HepG2 (cell line): ENCODE measurements around the gene PDPK1. TPM values are rescaled to one million over a fixed set of nuclear protein-coding genes. Genes with fewer than 3 reads are reported as not detected.

Source experiments
- ATAC-seq: fragments of 200-7000 bp; cut with Tn5 transposase; 3 replicates; pipeline ENCODE4 v1.9.1; 2020; ENCODE audit warnings: mild to moderate bottlenecking, moderate library complexity
- BruUV-seq: library from RNA; stranded (reverse); fragments of 400-500 nt; replicated peaks from 2 replicates; lab custom pipeline; 2021; lab: Mats Ljungman, UMichigan
- CTCF ChIA-PET: fragments of 300-600 bp; formaldehyde crosslinking; extraction: SDS; loops from one replicate; lab custom pipeline; 2021; ENCODE audit warnings: low total read pairs, inconsistent platforms, low intra/inter-chr PET ratio; lab: Yijun Ruan, JAX
- POLR2A ChIA-PET: fragments of 350-600 bp; sonication (Branson Sonifier 250); formaldehyde crosslinking; loops from one replicate; lab custom pipeline; 2020; ENCODE audit warnings: antibody characterized with exemption, inconsistent platforms; lab: Yijun Ruan, JAX
- DNase-seq: peaks from one replicate; pipeline ENCODE4 v3.0.0-alpha.2; 2015; ENCODE audit warnings: low spot score
- FAIRE-seq: peaks from 3 replicates; lab custom pipeline; 2011; peaks lifted over from hg19 to GRCh38; lab: Jason Lieb, UNC
- H2AFZ ChIP-seq: one replicate; pipeline ENCODE4 v1.6.1; 2011; ENCODE audit warnings: low read length, inconsistent platforms
- H3K27ac ChIP-seq: fragments of 300-600 bp; 3 replicates; pipeline ENCODE4 v1.8.0; 2011; ENCODE audit warnings: mixed run types, mild to moderate bottlenecking, mixed read lengths, low read length, inconsistent platforms; ENCODE audit not compliant: insufficient read depth; ENCODE audit errors: extremely low read length
- H3K27me3 ChIP-seq, 2 experiments: fragments of 200-600 bp in 1 of 2; 2 replicates in 1 of 2; 3 replicates in 1 of 2; pipeline versions ENCODE4 v1.6.0 to v1.8.0; 2011; ENCODE audit warnings: low read length in 2 of 2, mild to moderate bottlenecking in 2 of 2, moderate library complexity in 2 of 2, inconsistent platforms in 1 of 2; ENCODE audit not compliant: insufficient read depth in 2 of 2, control insufficient read depth in 1 of 2
- H3K36me3 ChIP-seq, 2 experiments: fragments of 200-600 bp in 1 of 2; replicated peaks in 1 of 2; 2 replicates in 1 of 2; 3 replicates in 1 of 2; pipeline versions ENCODE4 v1.5.1 to v1.8.0; 2011; ENCODE audit warnings: low read length in 2 of 2, inconsistent platforms in 1 of 2; ENCODE audit not compliant: insufficient read depth in 2 of 2, control insufficient read depth in 1 of 2
- H3K4me1 ChIP-seq: 2 replicates; pipeline ENCODE4 v1.5.1; 2012; ENCODE audit warnings: low read length, inconsistent platforms; ENCODE audit not compliant: insufficient read depth
- H3K4me2 ChIP-seq: 2 replicates; pipeline ENCODE4 v1.6.0; 2011; ENCODE audit warnings: low read depth, low read length, inconsistent platforms
- H3K4me3 ChIP-seq, 3 experiments: fragments of 200-600 bp in 1 of 3; sonication (generic), shearing (Covaris generic) in 1 of 3; replicated peaks in 1 of 3; 2 replicates each; pipeline ENCODE4 v1.5.1; 2011 to 2016; ENCODE audit warnings: low read length in 3 of 3, inconsistent platforms in 2 of 3, low read depth in 2 of 3, mild to moderate bottlenecking in 2 of 3, control low read depth in 1 of 3, mixed read lengths in 1 of 3; ENCODE audit not compliant: insufficient read depth in 1 of 3
- H3K79me2 ChIP-seq: one replicate; pipeline ENCODE4 v1.6.1; 2011; ENCODE audit warnings: low read length, inconsistent platforms; ENCODE audit not compliant: insufficient read depth
- H3K9ac ChIP-seq: 2 replicates; pipeline ENCODE4 v1.6.0; 2011; ENCODE audit warnings: mild to moderate bottlenecking, low read depth, low read length, inconsistent platforms; ENCODE audit not compliant: insufficient read depth
- H3K9me3 ChIP-seq: 2 replicates; pipeline ENCODE4 v1.5.1; 2012; ENCODE audit warnings: mild to moderate bottlenecking, low read length
- H4K20me1 ChIP-seq: 2 replicates; pipeline ENCODE4 v1.6.0; 2011; ENCODE audit warnings: inconsistent platforms, mild to moderate bottlenecking, low read length, moderate library complexity; ENCODE audit not compliant: insufficient read depth
- AGO2 ChIP-seq: fragments of 200-400 bp; formaldehyde crosslinking; optimal IDR thresholded peaks from 2 replicates; pipeline ENCODE3; 2017; ENCODE audit warnings: mild to moderate bottlenecking, low read depth, low read length, moderate library complexity
- ETV5 ChIP-seq: IDR thresholded peaks from 2 replicates; pipeline ENCODE4 v1.6.1; 2018; ENCODE audit warnings: missing biosample characterization, missing genetic modification reagents, inconsistent platforms, borderline replicate concordance
- MNT ChIP-seq: fragments of 450-650 bp; IDR thresholded peaks from 2 replicates; pipeline ENCODE4 v1.6.1; 2016
- RBFOX2 ChIP-seq: fragments of 200-400 bp; formaldehyde crosslinking; IDR thresholded peaks from 2 replicates; pipeline ENCODE4 v1.6.1; 2017; ENCODE audit warnings: low read depth, mild to moderate bottlenecking, low read length
- ZBTB20 ChIP-seq: sonication (generic); formaldehyde crosslinking; IDR thresholded peaks from 2 replicates; pipeline ENCODE4 v1.8.1; 2023; ENCODE audit warnings: missing genetic modification reagents, low read depth, mild to moderate bottlenecking, borderline replicate concordance
- ZNF7 ChIP-seq: IDR thresholded peaks from 2 replicates; pipeline ENCODE4 v1.6.1; 2016; ENCODE audit warnings: missing biosample characterization, missing genetic modification reagents
- ZNF780A ChIP-seq: sonication (generic); formaldehyde crosslinking; IDR thresholded peaks from 2 replicates; pipeline ENCODE4 v1.8.0; 2022; ENCODE audit warnings: mild to moderate bottlenecking, missing genetic modification reagents, moderate library complexity
- ZNF879 ChIP-seq: sonication (generic); formaldehyde crosslinking; IDR thresholded peaks from 2 replicates; pipeline ENCODE4 v1.8.1; 2023; ENCODE audit warnings: missing genetic modification reagents
- WGBS: methylation state at CpG from one replicate; pipeline ENCODE4 v1.1.6; 2017; ENCODE audit warnings: low lambda C conversion rate; 5-methylcytosine and 5-hydroxymethylcytosine counted together
- in situ Hi-C: cut with HindIII; loops from 2 replicates; pipeline ENCODE4 v1.10.0; 2017; ENCODE audit warnings: low pct_unique_long_range_greater_than_20kb; ENCODE audit not compliant: extremely low pct_ligation_motif_present
- intact Hi-C: fragments of 100-400 bp; cut with micrococcal nuclease; formaldehyde crosslinking; loops from one replicate; pipeline ENCODE4 v1.10.0; 2022; ENCODE audit not compliant: unreplicated experiment
- polyA plus RNA-seq, 8 experiments: library from polyadenylated mRNA; depleted of rRNA in 3 of 8; stranded (reverse) in 7 of 8; unstranded in 1 of 8; fragments of >200 nt; fragmentation: Illumina TruSeq in 4 of 8; extraction: Trizol in 4 of 8; gene quantifications; 2 replicates each; pipeline versions ENCODE4 v1.2.1 to v1.2.3, GENCODE V29; 2011 to 2016; ENCODE audit warnings: low read depth in 4 of 8, missing spikeins in 1 of 8, mixed read lengths in 1 of 8; ENCODE audit not compliant: insufficient read depth in 1 of 8
- total RNA-seq, 5 experiments: library from RNA; depleted of rRNA; stranded (reverse); fragments of >200 nt; fragmentation: Illumina TruSeq; extraction: Trizol; gene quantifications; 2 replicates each; pipeline ENCODE4 v1.2.3, GENCODE V29; 2016; ENCODE audit warnings: low read depth in 1 of 5
- TF ChIP-seq, protein P1 (sequence below): sonication (generic); formaldehyde crosslinking; IDR thresholded peaks from 2 replicates; pipeline ENCODE4 v1.8.0; 2022; ENCODE audit warnings: missing genetic modification reagents, mild to moderate bottlenecking, borderline replicate concordance
- TF ChIP-seq, protein P2 (sequence below): sonication (generic); formaldehyde crosslinking; IDR thresholded peaks from 2 replicates; pipeline ENCODE4 v1.4.0; 2020; ENCODE audit warnings: missing genetic modification reagents

PDPK1 gene
- total and polyA plus RNA-seq, 2 of the 13 experiments (the other 11 are each of a cell fraction or from before 2014, with no cell fraction given) = 59.6 to 129 TPM

- TF ChIP-seq AGO2 (peak; percentile 22), RBFOX2 (peak; percentile 57)
- TF ChIP-seq, protein P1, sequence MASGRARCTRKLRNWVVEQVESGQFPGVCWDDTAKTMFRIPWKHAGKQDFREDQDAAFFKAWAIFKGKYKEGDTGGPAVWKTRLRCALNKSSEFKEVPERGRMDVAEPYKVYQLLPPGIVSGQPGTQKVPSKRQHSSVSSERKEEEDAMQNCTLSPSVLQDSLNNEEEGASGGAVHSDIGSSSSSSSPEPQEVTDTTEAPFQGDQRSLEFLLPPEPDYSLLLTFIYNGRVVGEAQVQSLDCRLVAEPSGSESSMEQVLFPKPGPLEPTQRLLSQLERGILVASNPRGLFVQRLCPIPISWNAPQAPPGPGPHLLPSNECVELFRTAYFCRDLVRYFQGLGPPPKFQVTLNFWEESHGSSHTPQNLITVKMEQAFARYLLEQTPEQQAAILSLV (CRISPR knock-in tag) = no peak
- no TSS peak for BruUV-seq
- H3K9ac ChIP-seq = no peak overlapping the region
- no peaks in the 10 kb centered on the region for H4K20me1 ChIP-seq
- no peak overlapping the region for H3K4me3 ChIP-seq
- peaks cover 61% of the 10 kb centered on the region for H3K4me1 ChIP-seq
- H3K27me3 ChIP-seq = no peaks in the 10 kb centered on the region
- ATAC-seq (no peak), DNase-seq (no peak), FAIRE-seq (no peak)
- no peaks in the 10 kb centered on the region for H3K9me3 ChIP-seq
- H3K27ac ChIP-seq = peak overlapping the region; percentile 47
- intact Hi-C loops (no loop called here), in situ Hi-C loops (no loop called here)
- ChIA-PET CTCF (no interaction called here), POLR2A (no interaction called here)
- WGBS = 100% methylated on average over 7 of the region's 24 CpGs
- H3K36me3 ChIP-seq = peaks cover 12 to 46% of the 10 kb centered on the region in 2 experiments
- H2AFZ ChIP-seq = no peak overlapping the region
- peaks cover 26% of the 10 kb centered on the region for H3K79me2 ChIP-seq
- H3K4me2 ChIP-seq = no peak overlapping the region
Measured at GRCh38 chr16:2527784-2528100, 10.1 kb upstream of the PDPK1 start.

DNA sequence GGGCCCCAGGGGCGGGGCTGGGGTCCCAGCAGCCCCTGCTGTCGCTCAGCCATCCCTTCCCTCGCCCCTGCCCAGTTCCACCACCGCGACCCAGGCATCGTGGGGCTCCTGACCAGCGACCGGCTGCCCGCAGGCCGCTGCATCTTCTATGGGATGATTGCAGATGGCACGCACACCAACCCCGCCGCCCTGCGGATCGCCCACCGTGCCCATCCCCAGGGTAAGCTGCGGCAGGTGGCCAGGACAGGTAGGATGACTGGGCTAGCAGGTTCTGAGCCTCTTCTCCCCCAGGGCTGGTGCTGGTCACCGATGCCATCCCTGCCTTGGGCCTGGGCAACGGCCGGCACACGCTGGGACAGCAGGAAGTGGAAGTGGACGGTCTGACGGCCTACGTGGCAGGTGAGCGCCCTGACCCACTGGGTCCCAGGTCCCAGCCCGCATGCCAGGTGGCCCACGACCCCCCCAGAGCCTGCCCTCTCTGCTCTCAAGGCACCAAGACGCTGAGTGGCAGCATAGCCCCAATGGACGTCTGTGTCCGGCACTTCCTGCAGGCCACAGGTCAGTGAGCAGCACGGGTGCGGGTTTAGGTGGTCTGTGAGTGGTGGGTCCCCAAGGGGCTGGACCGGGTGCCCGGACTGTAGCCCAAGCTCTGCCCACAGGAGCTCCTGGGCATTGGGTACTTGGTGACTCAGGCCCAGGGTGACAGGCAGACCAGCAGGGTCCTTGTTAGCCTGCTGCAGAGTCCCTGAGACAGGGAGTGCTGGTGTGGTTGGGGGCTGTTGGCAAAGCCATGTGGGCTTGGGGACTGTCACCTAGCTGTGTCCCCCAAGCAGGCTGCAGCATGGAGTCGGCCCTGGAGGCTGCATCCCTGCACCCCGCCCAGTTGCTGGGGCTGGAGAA is 9.4 kb upstream of the PDPK1 start:
- Histone ChIP-seq H3K4me2 (no peak overlapping the region), H3K79me2 (peaks cover 21% of the 10 kb centered on the region), H3K36me3 (peaks cover 12 to 43% of the 10 kb centered on the region in 2 experiments), H3K9me3 (no peaks in the 10 kb centered on the region), H4K20me1 (no peaks in the 10 kb centered on the region), H3K27ac (peak overlapping the region; percentile 30), H2AFZ (no peak overlapping the region), H3K9ac (no peak overlapping the region), H3K4me1 (peaks cover 58% of the 10 kb centered on the region), H3K4me3 (no peak overlapping the region), H3K27me3 (no peaks in the 10 kb centered on the region)
- no TSS peak for BruUV-seq
- ATAC-seq = no peak
- intact Hi-C loops = no loop called here
- in situ Hi-C loops = no loop called here
- 100% methylated on average over 2 of the region's 36 CpGs for WGBS
- CTCF ChIA-PET = no interaction called here
- no peak for TF ChIP-seq ZNF879 (CRISPR knock-in tag)
- TF ChIP-seq ZBTB20 = no peak
- peak; percentile 78 for TF ChIP-seq AGO2
- TF ChIP-seq, protein P2, sequence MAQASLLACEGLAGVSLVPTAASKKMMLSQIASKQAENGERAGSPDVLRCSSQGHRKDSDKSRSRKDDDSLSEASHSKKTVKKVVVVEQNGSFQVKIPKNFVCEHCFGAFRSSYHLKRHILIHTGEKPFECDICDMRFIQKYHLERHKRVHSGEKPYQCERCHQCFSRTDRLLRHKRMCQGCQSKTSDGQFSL = no peak
- TF ChIP-seq ZNF7 = no peak
- TF ChIP-seq ZNF780A (CRISPR knock-in tag) = no peak
- peak; percentile 73 for TF ChIP-seq RBFOX2
- TF ChIP-seq ETV5 (CRISPR knock-in tag) = no peak
- TF ChIP-seq MNT = no peak
- TF ChIP-seq, all 625 proteins: peak for 2
- FAIRE-seq (no peak), DNase-seq (no peak)
- POLR2A ChIA-PET = no interaction called here
